Gastroesophageal sphincter (tissue), 3 donors: ENCODE data around the gene CBARP.

ENCODE experiments used
- CTCF ChIP-seq, 4 experiments: fragments of 200-600 bp in 2 of 4; fragments of 450-650 bp in 2 of 4; sonication (generic) in 1 of 4; IDR thresholded peaks; one replicate each; pipeline ENCODE4 v1.5.1; 2017 to 2019; ENCODE audit warnings: antibody characterized with exemption in 4 of 4, mild to moderate bottlenecking in 2 of 4, moderate library complexity in 2 of 4
- POLR2A ChIP-seq, 2 donors: fragments of 450-650 bp; IDR thresholded peaks; one replicate each; pipeline ENCODE4 v1.6.1; 2017; ENCODE audit warnings: antibody characterized with exemption in 2 of 2, mild to moderate bottlenecking in 2 of 2, moderate library complexity in 1 of 2
- POLR2AphosphoS5 ChIP-seq: sonication (generic); formaldehyde crosslinking; IDR thresholded peaks from one replicate; pipeline ENCODE4 v1.6.1; 2017; ENCODE audit warnings: antibody characterized with exemption

- TF ChIP-seq POLR2A (IDR thresholded peaks at IDR 0.05) (peak in 1 of 2 donors; percentile 28), CTCF (IDR thresholded peaks at IDR 0.05) (no peak), POLR2AphosphoS5 (peak; percentile 71)
These were observed 7.9 kb upstream of the CBARP start for GRCh38 chr19:1245494-1246264.
